H1 (cell line): ENCODE data around the gene LMNB1. TPM values are rescaled to one million over a fixed set of nuclear protein-coding genes. Genes with fewer than 3 reads are reported as not detected.

ENCODE experiments used
- BCL11A ChIP-seq, 2 experiments: IDR thresholded peaks; one replicate each; pipeline ENCODE4 v1.6.1; 2011; ENCODE audit warnings: low read depth in 2 of 2, low read length in 2 of 2, mild to moderate bottlenecking in 2 of 2
- CTBP2 ChIP-seq: IDR thresholded peaks from 2 replicates; pipeline ENCODE4 v1.7.0; 2011; ENCODE audit warnings: borderline replicate concordance, mild to moderate bottlenecking, moderate library complexity, mixed read lengths, low read length; ENCODE audit not compliant: insufficient read depth, insufficient read length
- FOSL1 ChIP-seq: IDR thresholded peaks from 2 replicates; pipeline ENCODE4 v1.6.1; 2011; ENCODE audit warnings: mild to moderate bottlenecking, low read depth, low read length, moderate library complexity; ENCODE audit not compliant: insufficient read depth
- GABPA ChIP-seq: IDR thresholded peaks from 2 replicates; pipeline ENCODE4 v1.6.1; 2011; ENCODE audit warnings: mild to moderate bottlenecking, low read length, moderate library complexity, borderline replicate concordance; ENCODE audit not compliant: insufficient read depth
- GTF2F1 ChIP-seq: IDR thresholded peaks from 2 replicates; pipeline ENCODE4 v1.6.1; 2012; ENCODE audit warnings: low read depth, low read length, improper control_type of control experiment, borderline replicate concordance
- HDAC2 ChIP-seq, 2 experiments: fragments of 300-600 bp in 1 of 2; sonication (generic) in 1 of 2; IDR thresholded peaks; 2 replicates each; pipeline ENCODE4 v1.6.1; 2011 to 2012; ENCODE audit warnings: low read depth in 2 of 2, low read length in 2 of 2, mild to moderate bottlenecking in 2 of 2, moderate library complexity in 2 of 2, borderline replicate concordance in 1 of 2, inconsistent platforms in 1 of 2
- JUN ChIP-seq: IDR thresholded peaks from 2 replicates; pipeline ENCODE4 v1.6.1; 2011; ENCODE audit warnings: low read depth, mild to moderate bottlenecking, improper control_type of control experiment, low read length
- KDM1A ChIP-seq: fragments of 200-600, 300-600 bp; sonication (generic); IDR thresholded peaks from 2 replicates; pipeline ENCODE4 v1.7.1; 2016; ENCODE audit warnings: mild to moderate bottlenecking, low read length, borderline replicate concordance
- MAFK ChIP-seq: IDR thresholded peaks from 2 replicates; pipeline ENCODE4 v1.6.1; 2012; ENCODE audit warnings: low read depth, mild to moderate bottlenecking, improper control_type of control experiment, low read length
- NANOG ChIP-seq: IDR thresholded peaks from 2 replicates; pipeline ENCODE4 v1.6.1; 2011; ENCODE audit warnings: low read length, low read depth, mild to moderate bottlenecking, inconsistent platforms; ENCODE audit not compliant: insufficient read depth, poor library complexity, severe bottlenecking
- PHF8 ChIP-seq: fragments of 200-600 bp; sonication (generic); conservative IDR thresholded peaks from 2 replicates; pipeline ENCODE4 v1.7.1; 2012; ENCODE audit warnings: low read depth, mild to moderate bottlenecking, inconsistent platforms, low read length, moderate library complexity
- POLR2A ChIP-seq, 2 experiments: IDR thresholded peaks; 1 replicate in 1 of 2; 2 replicates in 1 of 2; pipeline ENCODE4 v1.6.1; 2011; ENCODE audit warnings: low read depth in 2 of 2, low read length in 2 of 2, mild to moderate bottlenecking in 2 of 2; ENCODE audit errors: control extremely low read depth in 1 of 2
- RBBP5 ChIP-seq: IDR thresholded peaks from 2 replicates; pipeline ENCODE4 v1.7.1; 2012; ENCODE audit warnings: low read depth, mild to moderate bottlenecking, inconsistent platforms, low read length, moderate library complexity, borderline replicate concordance
- SAP30 ChIP-seq: fragments of 300-600 bp; sonication (generic); IDR thresholded peaks from 2 replicates; pipeline ENCODE4 v1.7.1; 2012; ENCODE audit warnings: low read length, moderate library complexity, mild to moderate bottlenecking, inconsistent platforms; ENCODE audit not compliant: insufficient read depth, insufficient replicate concordance
- SIN3A ChIP-seq, 2 experiments: IDR thresholded peaks in 1 of 2; conservative IDR thresholded peaks in 1 of 2; 2 replicates each; pipeline ENCODE4 v1.6.1; 2011 to 2012; ENCODE audit warnings: low read length in 2 of 2, improper control_type of control experiment in 1 of 2, low read depth in 1 of 2, mild to moderate bottlenecking in 1 of 2
- SIRT6 ChIP-seq: IDR thresholded peaks from one replicate; pipeline ENCODE4 v1.7.1; 2012; ENCODE audit warnings: low read length, inconsistent platforms
- SIX5 ChIP-seq: IDR thresholded peaks from 2 replicates; pipeline ENCODE4 v1.6.1; 2011; ENCODE audit warnings: mild to moderate bottlenecking, low read depth, low read length
- SP1 ChIP-seq: IDR thresholded peaks from 2 replicates; pipeline ENCODE4 v1.6.1; 2011; ENCODE audit warnings: low read depth, low read length
- TAF1 ChIP-seq: IDR thresholded peaks from 2 replicates; pipeline ENCODE4 v1.6.1; 2011; ENCODE audit warnings: mild to moderate bottlenecking, low read depth, low read length
- TBP ChIP-seq: IDR thresholded peaks from 2 replicates; pipeline ENCODE4 v1.6.1; 2011; ENCODE audit warnings: low read depth, low read length, improper control_type of control experiment
- TCF12 ChIP-seq: IDR thresholded peaks from 2 replicates; pipeline ENCODE4 v1.6.1; 2011; ENCODE audit warnings: low read depth, mild to moderate bottlenecking, low read length
- ZNF274 ChIP-seq: IDR thresholded peaks from 2 replicates; pipeline ENCODE4 v1.7.0; 2012; ENCODE audit warnings: low read length, borderline replicate concordance; ENCODE audit errors: extremely low read depth
- polyA plus RNA-seq, 7 experiments: library from polyadenylated mRNA; depleted of rRNA in 3 of 7; stranded (reverse) in 5 of 7; unstranded in 2 of 7; fragments of >200 nt in 5 of 7; fragments of 200-250 nt in 2 of 7; gene quantifications; 1 replicate in 5 of 7; 2 replicates in 1 of 7; 4 replicates in 1 of 7; pipeline versions ENCODE4 v1.2.1 to v1.2.3, GENCODE V29; 2011 to 2013; ENCODE audit warnings: missing spikeins in 2 of 7, mixed read lengths in 2 of 7
- total RNA-seq: library from RNA; stranded (reverse); fragmentation: NEBNext Ultra II Directional; extraction: Animal tissue kit (Norgen Biotek cat#: 25700); gene quantifications from 2 replicates; pipeline ENCODE4 v1.2.1, GENCODE V29; 2021
- TF ChIP-seq, protein P1 (sequence below): IDR thresholded peaks from 2 replicates; pipeline ENCODE4 v1.6.1; 2012; ENCODE audit warnings: inconsistent platforms

The LMNB1 gene
- total and polyA plus RNA-seq, 2 of the 8 experiments (the other 6 are each of a cell fraction or from before 2014, with no cell fraction given): 73.5 to 225 TPM

DNA sequence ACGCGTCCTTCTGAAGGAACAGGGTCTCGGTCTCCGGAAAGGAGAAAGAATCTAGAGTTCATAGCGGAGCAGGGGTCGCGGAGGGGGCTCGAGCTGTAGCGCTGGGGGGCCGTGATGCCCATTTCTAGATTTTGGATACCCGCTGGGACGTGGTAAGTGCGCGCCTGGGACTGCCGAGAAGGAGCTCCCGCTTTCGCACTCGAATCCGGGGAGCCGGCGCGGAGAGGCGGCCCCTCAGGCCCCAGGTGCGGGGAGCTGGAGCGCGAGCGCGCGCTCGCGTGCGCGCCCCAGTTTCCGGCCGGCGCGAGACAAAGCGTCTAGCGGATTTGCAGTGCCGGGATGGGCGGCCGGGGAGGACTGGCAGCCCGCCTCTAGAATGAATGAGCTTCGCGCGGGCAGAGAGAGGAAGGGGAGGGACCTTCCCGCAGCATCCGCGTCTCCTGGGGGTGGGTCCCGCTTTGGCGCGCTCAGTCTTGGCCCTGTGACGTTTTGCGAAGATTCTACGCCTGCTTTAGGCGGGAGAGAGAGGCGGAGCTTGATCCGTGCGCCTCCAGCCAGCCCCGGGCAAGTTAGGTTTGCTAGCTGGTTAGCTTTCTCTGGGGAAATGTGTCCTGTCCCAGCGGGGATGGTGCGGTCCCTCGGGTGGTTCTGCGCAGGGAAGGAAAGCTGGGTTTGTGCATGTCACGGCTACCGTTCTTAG lies 1.2 kb downstream of the LMNB1 start (continued):
- TF ChIP-seq GTF2F1: no peak; the same call in 1 of the 2 replicates
- 0 out of 2 replicates have a peak, but pooled peaks have one; percentile 34 for TF ChIP-seq TCF12
- no peak for TF ChIP-seq BCL11A (IDR thresholded peaks at IDR 0.05; ENCODE audit: low read depth in 2 of 2, low read length in 2 of 2)
- no peak for TF ChIP-seq SIRT6
- TF ChIP-seq FOSL1: no peak
- TF ChIP-seq SIN3A (conservative IDR thresholded peaks at IDR 0.05 in 1 of 2, IDR thresholded peaks at IDR 0.05 in 1 of 2; ENCODE audit: low read depth in 1 of 2, low read length in 2 of 2): peak; percentile 38 to 71; a peak in 2 of 4 replicates
- TF ChIP-seq SP1: 0 out of 2 replicates have a peak, but pooled peaks have one; percentile 18
- TF ChIP-seq SAP30: peak; percentile 90
- no peak for TF ChIP-seq SIX5
- TF ChIP-seq GABPA: no peak
- no peak for TF ChIP-seq MAFK
- peak; percentile 22 for TF ChIP-seq NANOG
- peak; percentile 20 for TF ChIP-seq CTBP2
- peak; percentile 87 for TF ChIP-seq TBP
- TF ChIP-seq, protein P1, sequence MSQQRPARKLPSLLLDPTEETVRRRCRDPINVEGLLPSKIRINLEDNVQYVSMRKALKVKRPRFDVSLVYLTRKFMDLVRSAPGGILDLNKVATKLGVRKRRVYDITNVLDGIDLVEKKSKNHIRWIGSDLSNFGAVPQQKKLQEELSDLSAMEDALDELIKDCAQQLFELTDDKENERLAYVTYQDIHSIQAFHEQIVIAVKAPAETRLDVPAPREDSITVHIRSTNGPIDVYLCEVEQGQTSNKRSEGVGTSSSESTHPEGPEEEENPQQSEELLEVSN: peak; percentile 37
- peak; percentile 87; the same call in 1 of the 2 replicates for TF ChIP-seq KDM1A
- peak in 1 of 2 experiments; percentile 69; a peak in 1 of 4 replicates for TF ChIP-seq HDAC2 (IDR thresholded peaks at IDR 0.05; ENCODE audit: borderline replicate concordance in 1 of 2, low read depth in 2 of 2, low read length in 2 of 2)
- peak; percentile 12; the same call in 1 of the 2 replicates for TF ChIP-seq RBBP5
- TF ChIP-seq JUN: no peak
- TF ChIP-seq TAF1: peak; percentile 95
- peak in 1 of 2 experiments; percentile 95; a peak in 2 of 3 replicates for TF ChIP-seq POLR2A (IDR thresholded peaks at IDR 0.05; ENCODE audit: control extremely low read depth in 1 of 2, low read depth in 2 of 2, low read length in 2 of 2)
- TF ChIP-seq ZNF274: no peak
- TF ChIP-seq PHF8: peak; percentile 61; the same call in 1 of the 2 replicates
